Gastrocnemius medialis (tissue), 4 donors: ENCODE results near the gene RUNX1. TPM values are rescaled to one million over a fixed set of nuclear protein-coding genes. Genes with fewer than 3 reads are reported as not detected.
A peak's percentile ranks its signal among the peaks of the same experiment; 100 is the strongest.

ENCODE experiments used
- ATAC-seq, 2 donors: fragments of 150-250 bp; one replicate each; pipeline ENCODE4 v1.9.1; 2016
- DNase-seq, 2 donors: peaks; one replicate each; pipeline ENCODE4 v3.0.0-alpha.2; 2019
- H3K27ac ChIP-seq, 4 donors: fragments of 200-600 bp; sonication (generic); 1 replicate in 1 of 4; 2 replicates in 3 of 4; pipeline ENCODE4 v1.5.1; 2016 to 2018; ENCODE audit warnings: mild to moderate bottlenecking in 2 of 4, moderate library complexity in 1 of 4
- H3K27me3 ChIP-seq, 3 donors: fragments of 200-600 bp; sonication (generic) in 2 of 3; 1 replicate in 1 of 3; 2 replicates in 2 of 3; pipeline versions ENCODE4 v1.5.1 to v1.6.0; 2016 to 2019; ENCODE audit warnings: mild to moderate bottlenecking in 1 of 3, moderate library complexity in 1 of 3
- H3K36me3 ChIP-seq, 2 donors: fragments of 200-600 bp; sonication (generic) in 1 of 2; one replicate each; pipeline ENCODE4 v1.5.1; 2017 to 2018
- H3K4me1 ChIP-seq, 2 donors: fragments of 200-600 bp; sonication (generic) in 1 of 2; one replicate each; pipeline ENCODE4 v1.5.1; 2016 to 2017; ENCODE audit warnings: mild to moderate bottlenecking in 2 of 2
- H3K4me3 ChIP-seq, 4 donors: fragments of 200-600 bp; sonication (generic) in 3 of 4; 1 replicate in 1 of 4; 2 replicates in 3 of 4; pipeline ENCODE4 v1.5.1; 2016 to 2019; ENCODE audit warnings: mild to moderate bottlenecking in 2 of 4
- H3K9me3 ChIP-seq, 3 donors: fragments of 200-600 bp; sonication (generic) in 2 of 3; 1 replicate in 1 of 3; 2 replicates in 2 of 3; pipeline ENCODE4 v1.5.1; 2016 to 2019
- POLR2A ChIP-seq, 2 donors: fragments of 450-650 bp; IDR thresholded peaks; one replicate each; pipeline ENCODE4 v1.6.1; 2017; ENCODE audit warnings: antibody characterized with exemption in 2 of 2, mild to moderate bottlenecking in 2 of 2, moderate library complexity in 2 of 2
- in situ Hi-C, 4 donors: fragments of 200-750 bp; cut with MboI; loops; one replicate each; pipeline versions ENCODE4 v1.15.0 to v1.8.0; 2017; ENCODE audit warnings: low sequenced_read_pairs in 4 of 4
- intact Hi-C: fragments of 100-400 bp; cut with DNase I; formaldehyde crosslinking; loops from one replicate; pipeline ENCODE4 v1.15.1; 2023; ENCODE audit warnings: low total_unique reads
- total RNA-seq, 4 donors: library from RNA; depleted of rRNA; stranded (reverse); fragments of >200 nt; gene quantifications; one replicate each; pipeline versions ENCODE4 v1.1.0 to v1.2.3, GENCODE V29; 2016
- TF ChIP-seq, protein P1 (sequence below), 5 experiments: fragments of 450-650 bp in 3 of 5; fragments of 200-600 bp in 2 of 5; sonication (generic) in 2 of 5; IDR thresholded peaks in 4 of 5; conservative IDR thresholded peaks in 1 of 5; 1 replicate in 4 of 5; 2 replicates in 1 of 5; pipeline ENCODE4 v1.5.1; 2016 to 2019; ENCODE audit warnings: antibody characterized with exemption in 5 of 5, mild to moderate bottlenecking in 3 of 5, moderate library complexity in 3 of 5

Gene RUNX1
- total RNA-seq, 4 donors from 2014 or later, result 8.0 to 20.9 (median 10.6) TPM

DNA sequence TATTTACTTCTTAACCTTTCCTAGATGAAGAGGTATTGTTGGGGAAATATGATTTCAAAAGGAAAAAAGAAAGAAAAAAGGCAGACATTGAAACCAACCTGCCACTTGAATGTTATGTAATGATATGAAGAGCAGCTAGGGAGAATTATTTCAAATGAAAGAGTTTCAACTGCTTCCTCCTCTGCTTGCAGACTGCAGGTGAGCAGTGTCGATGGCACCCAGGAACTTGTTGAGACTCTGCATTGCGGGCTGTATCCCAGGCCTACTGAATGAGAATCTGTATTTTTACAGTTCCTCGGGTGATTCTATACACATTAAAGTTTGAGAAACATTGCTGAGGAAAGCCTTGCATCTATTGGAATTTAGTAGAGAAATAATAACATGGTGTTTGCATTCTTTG lies 3.7 kb upstream of the RUNX1 start:
- no peak for ATAC-seq
- Histone ChIP-seq H3K4me1 (peaks cover 47 to 52% of the 10 kb centered on the region in 2 donors), H3K4me3 (no peak overlapping the region), H3K27me3 (no peaks in the 10 kb centered on the region), H3K9me3 (no peaks in the 10 kb centered on the region), H3K36me3 (no peaks in the 10 kb centered on the region), H3K27ac (peak overlapping the region in 2 of 4 donors; percentile 58 to 65)
- in situ Hi-C loops (loop anchor here in 3 of 4 donors (10.0 to 25.0 kb wide), 3 partner anchors 212 to 352 kb away; no protein-coding TSS in a partner anchor), intact Hi-C loops (loop anchor here (5.0 to 10.0 kb wide), 3 partner anchors 150 to 874 kb away; no protein-coding TSS in a partner anchor)
- DNase-seq, result no peak
- TF ChIP-seq, protein P1, sequence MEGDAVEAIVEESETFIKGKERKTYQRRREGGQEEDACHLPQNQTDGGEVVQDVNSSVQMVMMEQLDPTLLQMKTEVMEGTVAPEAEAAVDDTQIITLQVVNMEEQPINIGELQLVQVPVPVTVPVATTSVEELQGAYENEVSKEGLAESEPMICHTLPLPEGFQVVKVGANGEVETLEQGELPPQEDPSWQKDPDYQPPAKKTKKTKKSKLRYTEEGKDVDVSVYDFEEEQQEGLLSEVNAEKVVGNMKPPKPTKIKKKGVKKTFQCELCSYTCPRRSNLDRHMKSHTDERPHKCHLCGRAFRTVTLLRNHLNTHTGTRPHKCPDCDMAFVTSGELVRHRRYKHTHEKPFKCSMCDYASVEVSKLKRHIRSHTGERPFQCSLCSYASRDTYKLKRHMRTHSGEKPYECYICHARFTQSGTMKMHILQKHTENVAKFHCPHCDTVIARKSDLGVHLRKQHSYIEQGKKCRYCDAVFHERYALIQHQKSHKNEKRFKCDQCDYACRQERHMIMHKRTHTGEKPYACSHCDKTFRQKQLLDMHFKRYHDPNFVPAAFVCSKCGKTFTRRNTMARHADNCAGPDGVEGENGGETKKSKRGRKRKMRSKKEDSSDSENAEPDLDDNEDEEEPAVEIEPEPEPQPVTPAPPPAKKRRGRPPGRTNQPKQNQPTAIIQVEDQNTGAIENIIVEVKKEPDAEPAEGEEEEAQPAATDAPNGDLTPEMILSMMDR (IDR thresholded peaks at IDR 0.05 in 4 of 5, conservative IDR thresholded peaks at IDR 0.05 in 1 of 5), result no peak

DNA sequence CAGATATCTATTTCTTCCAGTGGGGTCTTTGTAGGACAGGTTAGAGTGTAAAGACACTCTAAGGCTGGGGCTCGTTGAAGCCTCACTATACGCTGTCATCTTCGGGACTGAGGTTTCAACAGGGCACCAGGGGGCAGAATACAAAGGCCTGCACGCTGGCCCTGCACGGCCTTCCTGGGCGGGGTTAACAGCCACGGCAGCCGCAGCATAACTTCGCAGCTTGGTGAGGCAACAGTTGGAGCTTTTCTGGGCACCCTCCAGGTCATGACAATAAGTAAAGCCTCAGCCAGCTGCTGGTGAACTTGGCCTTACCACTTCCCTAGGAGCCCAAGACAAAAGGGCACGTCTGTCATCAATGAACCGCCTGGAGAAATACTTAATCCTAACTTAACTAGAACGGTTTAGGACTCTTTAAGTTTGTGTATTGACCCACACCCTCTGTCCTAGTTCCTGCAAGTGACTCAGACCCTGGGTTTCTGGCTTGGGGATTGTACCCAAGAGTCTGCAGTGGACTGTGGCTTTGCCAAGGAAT lies 2.3 kb upstream of the RUNX1 start:
- in situ Hi-C loops, result loop anchor here in 3 of 4 donors (10.0 to 25.0 kb wide), 3 partner anchors 213 to 353 kb away; no protein-coding TSS in a partner anchor
- TF ChIP-seq, protein P1 (IDR thresholded peaks at IDR 0.05 in 4 of 5, conservative IDR thresholded peaks at IDR 0.05 in 1 of 5), result peak; percentile 68 to 80 (median 70)
- peak in 1 of 2 donors; percentile 10 for TF ChIP-seq POLR2A (IDR thresholded peaks at IDR 0.05)

DNA sequence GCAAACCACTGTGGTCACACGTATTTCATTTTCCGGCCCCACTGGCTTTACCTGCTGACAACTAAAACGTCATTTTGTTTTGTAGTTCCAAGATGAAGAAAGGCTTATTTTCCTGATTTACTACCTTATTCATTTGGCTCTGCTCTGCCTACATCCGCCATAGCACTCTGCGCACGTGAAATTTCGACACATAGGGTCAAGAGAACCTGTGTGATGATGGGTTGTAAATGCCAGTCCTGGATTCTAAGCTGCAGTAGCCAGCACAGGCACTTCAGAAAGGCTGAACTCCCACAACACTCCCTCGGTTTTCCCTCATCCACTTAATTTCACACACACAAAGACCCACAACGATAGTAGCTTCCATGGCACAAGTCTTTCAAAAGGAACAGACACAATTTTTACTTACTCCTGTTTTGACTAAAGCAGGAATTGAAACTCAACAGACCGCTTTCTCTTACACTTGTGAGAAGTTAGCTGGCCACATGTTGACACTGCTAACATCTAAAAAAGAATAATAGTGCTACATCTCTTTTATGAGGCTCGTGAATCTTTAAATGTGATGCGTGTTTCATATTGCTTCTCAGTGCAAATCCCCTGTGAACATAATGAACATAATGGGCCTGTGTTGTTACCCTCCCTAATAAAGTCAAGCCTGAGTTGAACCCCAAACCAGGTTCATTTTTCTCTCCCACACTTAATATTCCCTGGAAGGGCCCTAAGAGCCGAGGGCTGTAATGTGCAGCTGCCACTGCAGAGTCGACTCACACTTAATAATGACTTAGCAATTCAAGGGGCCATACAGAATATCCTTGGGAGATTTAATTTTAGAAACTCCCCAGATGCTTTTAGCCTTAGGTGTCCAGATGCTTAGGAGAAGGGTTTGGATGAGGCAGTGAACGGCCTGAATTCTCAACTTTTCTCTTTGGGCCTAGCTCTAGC lies 1.5 kb upstream of the RUNX1 start:
- Histone ChIP-seq H3K27me3 (no peaks in the 10 kb centered on the region), H3K9me3 (no peaks in the 10 kb centered on the region), H3K4me1 (peaks cover 59 to 67% of the 10 kb centered on the region in 2 donors), H3K4me3 (no peak overlapping the region), H3K27ac (peak overlapping the region; percentile 81 to 86 (median 84)), H3K36me3 (no peaks in the 10 kb centered on the region)
- TF ChIP-seq POLR2A (IDR thresholded peaks at IDR 0.05), result no peak
- TF ChIP-seq, protein P1 (IDR thresholded peaks at IDR 0.05 in 4 of 5, conservative IDR thresholded peaks at IDR 0.05 in 1 of 5), result no peak
- DNase-seq, result no peak
- in situ Hi-C loops (loop anchor here in 3 of 4 donors (10.0 to 25.0 kb wide), 3 partner anchors 214 to 354 kb away; no protein-coding TSS in a partner anchor), intact Hi-C loops (loop anchor here (1.0 to 10.0 kb wide), 6 partner anchors 152 to 877 kb away; no protein-coding TSS in a partner anchor)
- ATAC-seq, result peak; percentile 4 to 8

More for the DNA sequence above, 2.3 kb upstream of the RUNX1 start:
- Histone ChIP-seq H3K4me3 (peak overlapping the region in 1 of 4 donors; percentile 26), H3K27me3 (no peaks in the 10 kb centered on the region), H3K4me1 (peaks cover 54 to 63% of the 10 kb centered on the region in 2 donors), H3K36me3 (no peaks in the 10 kb centered on the region), H3K9me3 (no peaks in the 10 kb centered on the region), H3K27ac (peak overlapping the region; percentile 81 to 86 (median 84))
- intact Hi-C loops, result loop anchor here (1.0 to 10.0 kb wide), 6 partner anchors 151 to 876 kb away; no protein-coding TSS in a partner anchor
- ATAC-seq (peak; percentile 76 to 80), DNase-seq (peak; percentile 88 to 94)

DNA sequence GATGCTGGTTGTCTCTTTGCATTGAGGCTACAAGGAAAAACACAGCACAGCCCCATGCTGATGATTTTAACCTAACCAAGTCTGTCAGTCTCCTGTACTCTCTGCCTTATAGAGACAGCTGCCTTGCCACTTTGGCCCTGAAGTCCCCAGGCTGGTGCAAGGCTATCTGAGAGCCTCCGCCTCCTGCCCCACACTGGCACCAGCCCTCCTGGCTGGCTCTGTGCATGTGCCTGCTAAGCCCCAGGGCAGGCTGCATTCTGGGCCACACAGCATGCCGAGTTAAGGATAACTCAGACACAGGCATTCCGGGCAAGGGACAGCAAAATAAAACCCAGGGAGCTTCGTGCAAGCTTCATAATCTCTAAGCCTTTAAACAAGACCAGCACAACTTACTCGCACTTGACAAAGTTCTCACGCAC lies 910 bp downstream of the RUNX1 start:
- DNase-seq (peak; percentile 78 to 90), ATAC-seq (peak; percentile 64 to 67)
- Histone ChIP-seq H3K4me1 (peaks cover 51 to 54% of the 10 kb centered on the region in 2 donors), H3K36me3 (no peaks in the 10 kb centered on the region), H3K27ac (peak overlapping the region; percentile 77 to 86 (median 84)), H3K27me3 (no peaks in the 10 kb centered on the region), H3K4me3 (peak overlapping the region; percentile 46 to 59 (median 56)), H3K9me3 (no peaks in the 10 kb centered on the region)
- in situ Hi-C loops, result loop anchor here in 3 of 4 donors (10.0 to 25.0 kb wide), 3 partner anchors 261 to 357 kb away; no protein-coding TSS in a partner anchor
- intact Hi-C loops, result loop anchor here (1.0 to 5.0 kb wide), 4 partner anchors 141 to 356 kb away; no protein-coding TSS in a partner anchor
- peak; percentile 43 to 53 for TF ChIP-seq POLR2A (IDR thresholded peaks at IDR 0.05)
- TF ChIP-seq, protein P1 (IDR thresholded peaks at IDR 0.05 in 4 of 5, conservative IDR thresholded peaks at IDR 0.05 in 1 of 5), result no peak
